Central memory CD8-positive, alpha-beta T cell (primary cell): ENCODE data around the gene USP32.
"Not testable (repeated sequence)": the region's sequence is repeated elsewhere in the genome, so short reads cannot be mapped to it uniquely, and the experiment has no call there.

ENCODE experiments used
- ATAC-seq: fragments of 150-1000 bp; cut with Tn5 transposase; replicated peaks from 2 replicates; pipeline ENCODE4 v1.10.0; 2022; ENCODE audit warnings: mild to moderate bottlenecking, moderate FRiP score, moderate number of reproducible peaks; ENCODE audit not compliant: poor library complexity, severe bottlenecking; ENCODE audit errors: extremely low read depth
- DNase-seq, 2 donors: peaks; one replicate each; pipeline ENCODE4 v3.0.0; 2021; ENCODE audit warnings: low spot score in 2 of 2
- H3K27ac Mint-ChIP-seq: one replicate; pipeline ENCODE4 v1.8.0; 2022; ENCODE audit warnings: low read depth, mild to moderate bottlenecking, moderate library complexity, mixed read lengths
- H3K27me3 Mint-ChIP-seq: one replicate; pipeline ENCODE4 v1.8.0; 2022; ENCODE audit warnings: mixed read lengths
- H3K36me3 Mint-ChIP-seq: one replicate; pipeline ENCODE4 v1.8.0; 2022; ENCODE audit warnings: mild to moderate bottlenecking, moderate library complexity, mixed read lengths; ENCODE audit not compliant: insufficient read depth
- H3K4me1 Mint-ChIP-seq: one replicate; pipeline ENCODE4 v1.8.0; 2022; ENCODE audit warnings: mixed read lengths
- H3K4me3 Mint-ChIP-seq: one replicate; pipeline ENCODE4 v1.8.0; 2022; ENCODE audit warnings: mild to moderate bottlenecking, moderate library complexity, mixed read lengths
- H3K9me3 Mint-ChIP-seq: one replicate; pipeline ENCODE4 v1.8.0; 2022; ENCODE audit warnings: mixed read lengths

The USP32 gene

GRCh38 chr17:60178180-60178579 lies 213.8 kb downstream of the USP32 start:
- peaks cover 25% of the 10 kb centered on the region for H3K36me3 Mint-ChIP-seq
- not testable (repeated sequence) for ATAC-seq, DNase-seq, H3K27ac Mint-ChIP-seq, H3K4me3 Mint-ChIP-seq, H3K9me3 Mint-ChIP-seq, H3K4me1 Mint-ChIP-seq, H3K27me3 Mint-ChIP-seq

GRCh38 chr17:60176763-60177162 lies 215.2 kb downstream of the USP32 start:
- not testable (repeated sequence) for H3K4me1 Mint-ChIP-seq, H3K27me3 Mint-ChIP-seq, DNase-seq, H3K4me3 Mint-ChIP-seq, H3K9me3 Mint-ChIP-seq, H3K27ac Mint-ChIP-seq, ATAC-seq
- peaks cover 14% of the 10 kb centered on the region for H3K36me3 Mint-ChIP-seq

GRCh38 chr17:60174767-60175166 lies 217.2 kb downstream of the USP32 start:
- H3K27me3 Mint-ChIP-seq, result not testable (repeated sequence)

DNA sequence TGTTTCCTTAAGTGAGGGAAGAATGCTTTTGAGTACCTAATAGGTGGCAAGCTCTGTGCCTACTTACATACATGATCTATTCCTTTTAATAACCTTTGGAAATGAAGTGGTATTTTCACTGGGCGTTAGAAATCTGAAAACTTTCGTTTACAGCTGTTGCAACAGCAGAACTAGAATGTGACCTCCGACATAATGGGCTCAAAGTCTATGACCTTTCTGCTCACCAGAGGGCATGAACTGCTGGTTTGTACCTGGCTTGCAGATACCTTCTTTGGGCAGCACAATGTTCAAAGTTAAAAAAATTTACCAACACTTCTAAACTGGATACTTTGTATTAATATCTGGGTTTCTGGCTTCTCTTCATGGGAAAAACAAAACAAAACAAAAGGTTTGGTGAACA lies 217.9 kb downstream of the USP32 start:
- peaks cover 7% of the 10 kb centered on the region for H3K4me1 Mint-ChIP-seq
- H3K9me3 Mint-ChIP-seq, result no peaks in the 10 kb centered on the region
- DNase-seq (no peak), ATAC-seq (no peak)
- no peaks in the 10 kb centered on the region for H3K27me3 Mint-ChIP-seq
- H3K36me3 Mint-ChIP-seq, result peaks cover 3% of the 10 kb centered on the region
- no peak overlapping the region for H3K27ac Mint-ChIP-seq
- no peak overlapping the region for H3K4me3 Mint-ChIP-seq

More at GRCh38 chr17:60174767-60175166, 217.2 kb downstream of the USP32 start:
- not testable (repeated sequence) for H3K27ac Mint-ChIP-seq, H3K4me3 Mint-ChIP-seq, ATAC-seq, H3K9me3 Mint-ChIP-seq, DNase-seq, H3K4me1 Mint-ChIP-seq, H3K36me3 Mint-ChIP-seq

GRCh38 chr17:60173304-60173819 lies 218.6 kb downstream of the USP32 start:
- DNase-seq, result no peak
- H3K4me3 Mint-ChIP-seq, result no peak overlapping the region
- H3K4me1 Mint-ChIP-seq, result peaks cover 7% of the 10 kb centered on the region
- no peaks in the 10 kb centered on the region for H3K9me3 Mint-ChIP-seq
- H3K27ac Mint-ChIP-seq, result no peak overlapping the region
- no peak for ATAC-seq
- H3K27me3 Mint-ChIP-seq, result no peaks in the 10 kb centered on the region
- peaks cover 1% of the 10 kb centered on the region for H3K36me3 Mint-ChIP-seq

GRCh38 chr17:60171753-60172079 lies 220.2 kb downstream of the USP32 start:
- no peak overlapping the region for H3K4me3 Mint-ChIP-seq
- ATAC-seq (no peak), DNase-seq (no peak)
- peaks cover 7% of the 10 kb centered on the region for H3K4me1 Mint-ChIP-seq
- no peaks in the 10 kb centered on the region for H3K9me3 Mint-ChIP-seq
- no peaks in the 10 kb centered on the region for H3K27me3 Mint-ChIP-seq
- no peak overlapping the region for H3K27ac Mint-ChIP-seq
- H3K36me3 Mint-ChIP-seq, result no peaks in the 10 kb centered on the region

GRCh38 chr17:60170835-60171752 lies 220.8 kb downstream of the USP32 start:
- H3K27ac Mint-ChIP-seq, result peak overlapping the region; percentile 22

GRCh38 chr17:60169921-60170817 lies 221.8 kb downstream of the USP32 start:
- Mint-ChIP-seq H3K4me1 (peaks cover 7% of the 10 kb centered on the region), H3K9me3 (no peaks in the 10 kb centered on the region), H3K27me3 (no peaks in the 10 kb centered on the region), H3K27ac (peak overlapping the region; percentile 22), H3K36me3 (no peaks in the 10 kb centered on the region), H3K4me3 (no peak overlapping the region)
- ATAC-seq, result peak; percentile 52
- no peak for DNase-seq

More at GRCh38 chr17:60170835-60171752, 220.8 kb downstream of the USP32 start:
- no peak overlapping the region for H3K4me3 Mint-ChIP-seq
- no peaks in the 10 kb centered on the region for H3K36me3 Mint-ChIP-seq
- ATAC-seq (no peak), DNase-seq (no peak)
- H3K4me1 Mint-ChIP-seq, result peaks cover 7% of the 10 kb centered on the region
- no peaks in the 10 kb centered on the region for H3K9me3 Mint-ChIP-seq
- no peaks in the 10 kb centered on the region for H3K27me3 Mint-ChIP-seq

GRCh38 chr17:60168654-60169053 lies 223.3 kb downstream of the USP32 start:
- no peaks in the 10 kb centered on the region for H3K36me3 Mint-ChIP-seq
- ATAC-seq (no peak), DNase-seq (no peak)
- H3K27ac Mint-ChIP-seq, result no peak overlapping the region
- H3K4me3 Mint-ChIP-seq, result no peak overlapping the region
- H3K4me1 Mint-ChIP-seq, result peaks cover 7% of the 10 kb centered on the region
- H3K9me3 Mint-ChIP-seq, result no peaks in the 10 kb centered on the region
- H3K27me3 Mint-ChIP-seq, result peaks cover 3% of the 10 kb centered on the region

DNA sequence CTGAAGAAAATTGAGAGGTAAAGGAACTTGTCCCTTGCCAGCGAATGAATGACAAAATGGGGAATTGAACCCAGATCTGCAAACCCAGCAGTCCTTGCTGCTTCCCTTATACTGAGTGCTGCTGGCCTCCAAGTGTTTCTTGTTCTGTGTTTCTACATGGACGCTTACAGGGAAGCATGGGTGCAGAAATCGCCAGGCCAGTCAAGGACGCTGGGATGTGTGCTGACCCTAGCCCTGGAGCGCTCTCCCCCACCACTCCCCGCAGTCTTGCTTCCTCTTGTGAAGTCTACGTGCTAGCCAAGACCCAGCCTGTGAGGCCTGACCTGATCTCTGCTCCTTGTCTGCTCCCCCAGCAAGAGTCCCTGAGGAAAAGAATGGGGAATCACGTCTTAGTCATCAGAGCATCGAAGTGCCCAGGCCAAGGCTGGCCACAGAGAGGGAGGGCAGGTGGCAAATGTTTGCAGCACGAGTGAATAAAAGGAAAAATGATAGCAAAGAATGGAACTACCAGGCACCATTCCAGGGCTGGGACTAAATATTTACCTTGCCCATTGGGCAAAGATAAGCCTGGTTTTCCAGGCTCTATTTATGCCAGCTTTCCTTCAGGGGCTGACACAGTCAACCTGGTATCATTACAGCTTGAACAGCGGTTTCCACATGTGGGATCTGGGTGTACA lies 224.7 kb downstream of the USP32 start:
- DNase-seq, result no peak
- Mint-ChIP-seq H3K27ac (no peak overlapping the region), H3K27me3 (peaks cover 14% of the 10 kb centered on the region), H3K9me3 (no peaks in the 10 kb centered on the region), H3K4me3 (no peak overlapping the region), H3K36me3 (no peaks in the 10 kb centered on the region), H3K4me1 (peaks cover 7% of the 10 kb centered on the region)
- no peak for ATAC-seq

- H3K4me3 Mint-ChIP-seq, result no peak overlapping the region
- DNase-seq (no peak), ATAC-seq (no peak)
- H3K27me3 Mint-ChIP-seq, result peaks cover 20% of the 10 kb centered on the region
- H3K27ac Mint-ChIP-seq, result no peak overlapping the region
- no peaks in the 10 kb centered on the region for H3K9me3 Mint-ChIP-seq
- peaks cover 7% of the 10 kb centered on the region for H3K4me1 Mint-ChIP-seq
- peaks cover 2% of the 10 kb centered on the region for H3K36me3 Mint-ChIP-seq
These were observed 226.0 kb downstream of the USP32 start for GRCh38 chr17:60165971-60166370.

- Mint-ChIP-seq H3K27me3 (peaks cover 28% of the 10 kb centered on the region), H3K27ac (no peak overlapping the region), H3K4me1 (peaks cover 2% of the 10 kb centered on the region), H3K36me3 (peaks cover 2% of the 10 kb centered on the region), H3K4me3 (no peak overlapping the region), H3K9me3 (no peaks in the 10 kb centered on the region)
- no peak for DNase-seq
- no peak for ATAC-seq
These were observed 226.7 kb downstream of the USP32 start for GRCh38 chr17:60165223-60165622.
